Heart right ventricle (tissue), 16 donors: ENCODE measurements around the gene EIPR1. TPM values are rescaled to one million over a fixed set of nuclear protein-coding genes. Genes with fewer than 3 reads are reported as not detected.

Experiments
- ATAC-seq, 8 donors: fragments of 200-7000 bp; cut with Tn5 transposase; one replicate each; pipeline ENCODE4 v1.9.1; 2020; ENCODE audit warnings: mild to moderate bottlenecking in 8 of 8, moderate library complexity in 8 of 8, moderate number of reproducible peaks in 1 of 8
- DNase-seq, 2 donors: peaks; one replicate each; pipeline ENCODE4 v3.0.0-alpha.2; 2020
- H3K27ac ChIP-seq, 10 donors: fragments of 200-600 bp; sonication (generic) in 2 of 10; one replicate each; pipeline versions ENCODE4 v1.5.0 to v1.8.0; 2020 to 2022; ENCODE audit warnings: mild to moderate bottlenecking in 3 of 10
- H3K27me3 ChIP-seq, 7 donors: fragments of 200-600 bp; one replicate each; pipeline ENCODE4 v1.8.0; 2021 to 2022; ENCODE audit warnings: mild to moderate bottlenecking in 2 of 7
- H3K36me3 ChIP-seq, 9 donors: fragments of 200-600 bp; sonication (generic) in 1 of 9; one replicate each; pipeline versions ENCODE4 v1.5.0 to v1.8.0; 2020 to 2022; ENCODE audit warnings: mild to moderate bottlenecking in 2 of 9
- H3K4me1 ChIP-seq, 9 donors: fragments of 200-600 bp; sonication (generic) in 1 of 9; one replicate each; pipeline versions ENCODE4 v1.5.0 to v1.8.0; 2020 to 2022; ENCODE audit warnings: mild to moderate bottlenecking in 4 of 9
- H3K4me3 ChIP-seq, 10 donors: fragments of 200-600 bp; sonication (generic) in 2 of 10; one replicate each; pipeline versions ENCODE4 v1.5.0 to v1.8.0; 2020 to 2022; ENCODE audit warnings: mild to moderate bottlenecking in 7 of 10, moderate library complexity in 2 of 10
- H3K9me3 ChIP-seq, 11 donors: fragments of 200-600 bp in 10 of 11; sonication (generic) in 2 of 11; one replicate each; pipeline versions ENCODE4 v1.5.0 to v1.8.0; 2013 to 2022; ENCODE audit warnings: mild to moderate bottlenecking in 2 of 11, control low read depth in 1 of 11, moderate library complexity in 1 of 11
- WGBS, 2 donors: extraction: QIAGEN DNeasy Blood & Tissue Kit; methylation state at CpG; one replicate each; pipeline ENCODE4 v1.1.7; 2013; ENCODE audit warnings: inconsistent platforms in 1 of 2; 5-methylcytosine and 5-hydroxymethylcytosine counted together
- intact Hi-C, 10 donors: fragments of 100-400 bp; cut with DNase I; formaldehyde crosslinking; loops; one replicate each; pipeline versions ENCODE4 v1.11.1 to v1.14.2; 2022
- long read RNA-seq, 3 donors: library from polyadenylated mRNA; unstranded; transcript quantifications; one replicate each; pipeline ENCODE4 v2.0.0, GENCODE V29; 2020 to 2021
- polyA plus RNA-seq, 2 donors: library from polyadenylated mRNA; stranded (reverse); fragments of 200-250 nt; gene quantifications; one replicate each; pipeline ENCODE4 v1.2.3, GENCODE V29; 2013
- total RNA-seq, 10 donors: library from RNA; stranded (reverse); fragmentation: NEBNext Ultra II Directional in 3 of 10; extraction: Animal tissue kit (Norgen Biotek cat#: 25700) in 3 of 10; gene quantifications; one replicate each; pipeline versions ENCODE4 v1.2.1 to v1.2.4, GENCODE V29; 2021 to 2023
- TF ChIP-seq, protein P1 (sequence below), 9 donors: fragments of 200-600 bp; sonication (generic) in 2 of 9; IDR thresholded peaks; one replicate each; pipeline versions ENCODE4 v1.5.0 to v1.8.0; 2021 to 2022; ENCODE audit warnings: antibody characterized with exemption in 9 of 9, mild to moderate bottlenecking in 5 of 9, moderate library complexity in 1 of 9
- donor health status: Arrhythmogenic right ventricular cardiomyopathy.
- donor health status: ischemic (EF 13 %, LVEDD 7.1; RV severe dilation, severe dysfunction).
- donor health status: healthy with polysubstance abuse.
- donor health status: DM: no; HTN: yes; CAD: no.
- donor health status: DM: no; HTN: no; CAD: no.
- donor health status: ischemic (EF 25% LVEDD 6.9; RV normal size, moderate dysfunction).
- donor health status: ischemic (EF 25% LVEDD 5.7; RV mildly dilated, moderate dysfunction).
- donor health status: healthy.
- donor health status: DM: yes; HTN: yes; CAD: no.
- donor health status: Ischemic cardiomyopathy.
- donor health status: ischemic (EF 35%, LVEDD 5.7; RV mildly dilated, moderate dysfunction).
- donor health status: nonischemic (EF 11% LVEDD 7.7; RV severe dilation, severe dysfunction).
- donor health status: DM: yes; HTN: yes; CAD: no.
- donor health status: PGD.
- donor health status: ischemic (EF 29% LVEDD 5.4; RV normal size, mild dysfunction).
- donor health status: nonischemic (EF 23%, LVEDD 6.1; RV moderate dilation, normal function).

EIPR1 gene
- total RNA-seq = 10 to 100 TPM in 7 of 10 donors, 1 to 10 TPM in 3; 8.2 to 14.7 (median 12.0) TPM
- 10 to 100 TPM in 1 of 2 donors, 1 to 10 TPM in 1; 6.8 to 22.3 TPM for polyA plus RNA-seq
- long read RNA-seq, donor 1, transcript EIPR1-201 (9 exons, 1,766 nt) = major isoform, 11 of 15 reads
- long read RNA-seq, donor 1, partial matches to known transcripts = 1 of 15 reads
- long read RNA-seq, donor 1, other reads (novel, unspliced or antisense) = 2 of 15 reads
- long read RNA-seq, donor 2, transcript EIPR1-201 (9 exons, 1,766 nt) = major isoform, 15 of 21 reads
- long read RNA-seq, donor 2, partial matches to known transcripts = 1 of 21 reads
- long read RNA-seq, donor 2, other reads (novel, unspliced or antisense) = 4 of 21 reads
- long read RNA-seq, donor 3, transcript EIPR1-201 (9 exons, 1,766 nt) = major isoform, 33 of 38 reads
- long read RNA-seq, donor 3, partial matches to known transcripts = 1 of 38 reads
- long read RNA-seq, donor 3, other reads (novel, unspliced or antisense) = 3 of 38 reads

DNA sequence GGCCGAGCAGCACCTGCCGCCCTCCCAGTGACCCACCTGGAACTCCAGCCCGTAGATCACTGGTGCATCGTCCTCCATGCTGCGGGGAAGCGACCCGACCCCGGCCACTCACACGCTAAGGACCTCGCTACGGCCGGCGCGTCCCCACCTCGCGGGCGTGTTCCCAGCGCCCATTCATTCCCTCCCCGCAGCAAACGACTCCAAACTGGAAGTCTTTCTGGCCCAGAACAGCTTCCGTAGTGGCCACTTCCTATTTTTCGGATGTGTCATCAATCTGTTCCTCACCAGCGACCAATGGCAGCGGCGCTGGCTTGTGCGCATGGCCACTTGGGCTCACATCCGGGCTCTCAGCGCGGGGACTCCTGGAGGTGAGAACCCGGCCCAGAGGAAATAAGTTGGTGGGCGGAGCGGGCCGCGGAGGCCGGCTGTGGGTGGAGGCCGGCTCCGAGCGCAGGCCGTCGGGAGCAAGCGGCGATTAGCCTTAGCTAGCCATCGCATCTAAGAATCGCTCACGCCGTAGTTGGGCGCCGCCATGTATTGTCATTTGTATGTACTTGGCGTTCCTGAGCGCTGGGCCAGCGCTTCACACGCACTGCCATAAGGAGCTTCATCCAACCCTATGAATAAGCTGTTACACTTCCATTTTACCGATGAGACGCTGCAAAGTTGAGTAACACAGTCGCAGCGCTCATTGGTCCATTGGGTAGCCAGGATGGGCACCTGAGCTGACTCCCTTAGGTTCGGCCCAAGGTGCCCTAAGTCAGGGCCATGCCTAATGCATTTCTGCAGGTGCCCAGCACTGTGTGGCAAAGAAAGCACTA, at the start of gene EIPR1:
Gene EIPR1 (minus strand): TSS at position 207 of the 821 bp plus-strand sequence. CDS start 129 bp downstream, at position 78.
- Histone ChIP-seq H3K27me3 (no peaks in the 10 kb centered on the region), H3K36me3 (peaks cover 0 to 25% (median 5%) of the 10 kb centered on the region in 9 donors), H3K9me3 (no peaks in the 10 kb centered on the region), H3K4me1 (peaks cover 6 to 46% (median 40%) of the 10 kb centered on the region in 9 donors), H3K4me3 (peak within 1 kb of the TSS; percentile 64 to 99 (median 76)), H3K27ac (peak within 1 kb of the TSS; percentile 80 to 98 (median 92))
- 1 to 2% methylated on average over 57 of the region's 57 CpGs for WGBS, 2 donors
- DNase-seq = peak; percentile 98
- intact Hi-C loops = loop anchor here in 3 of 10 donors (1.0 to 5.0 kb wide), 3 partner anchors 84 to 199 kb away; partner anchors contain the start of genes RNASEH1 (in 1 of the 3) and RPS7 (in 1 of the 3)
- ATAC-seq = peak; percentile 93 to 97 (median 96)
- TF ChIP-seq, protein P1, sequence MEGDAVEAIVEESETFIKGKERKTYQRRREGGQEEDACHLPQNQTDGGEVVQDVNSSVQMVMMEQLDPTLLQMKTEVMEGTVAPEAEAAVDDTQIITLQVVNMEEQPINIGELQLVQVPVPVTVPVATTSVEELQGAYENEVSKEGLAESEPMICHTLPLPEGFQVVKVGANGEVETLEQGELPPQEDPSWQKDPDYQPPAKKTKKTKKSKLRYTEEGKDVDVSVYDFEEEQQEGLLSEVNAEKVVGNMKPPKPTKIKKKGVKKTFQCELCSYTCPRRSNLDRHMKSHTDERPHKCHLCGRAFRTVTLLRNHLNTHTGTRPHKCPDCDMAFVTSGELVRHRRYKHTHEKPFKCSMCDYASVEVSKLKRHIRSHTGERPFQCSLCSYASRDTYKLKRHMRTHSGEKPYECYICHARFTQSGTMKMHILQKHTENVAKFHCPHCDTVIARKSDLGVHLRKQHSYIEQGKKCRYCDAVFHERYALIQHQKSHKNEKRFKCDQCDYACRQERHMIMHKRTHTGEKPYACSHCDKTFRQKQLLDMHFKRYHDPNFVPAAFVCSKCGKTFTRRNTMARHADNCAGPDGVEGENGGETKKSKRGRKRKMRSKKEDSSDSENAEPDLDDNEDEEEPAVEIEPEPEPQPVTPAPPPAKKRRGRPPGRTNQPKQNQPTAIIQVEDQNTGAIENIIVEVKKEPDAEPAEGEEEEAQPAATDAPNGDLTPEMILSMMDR (IDR thresholded peaks at IDR 0.05) = peak in 2 of 9 donors; percentile 24 to 30

DNA sequence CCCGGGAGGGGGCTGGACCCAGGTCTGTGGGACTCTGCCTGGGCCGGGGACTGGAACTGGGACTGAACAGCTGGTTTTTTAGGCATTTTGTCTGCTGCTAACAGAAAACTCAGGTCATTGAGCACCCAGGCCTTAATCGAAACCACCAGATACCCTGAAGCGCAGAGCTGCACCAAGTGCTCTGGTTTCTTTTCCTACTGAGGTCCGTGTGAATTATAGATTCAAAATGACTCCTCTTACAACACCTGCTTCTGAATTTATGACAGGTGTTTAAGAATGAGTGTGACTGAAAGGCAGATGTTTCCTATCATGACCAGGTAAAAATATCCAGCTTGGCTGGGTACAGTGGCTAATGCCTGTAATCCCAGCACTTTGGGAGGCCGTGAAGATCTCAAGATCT, 49.7 kb upstream of the EIPR1 start:
- DNase-seq = no peak
- Histone ChIP-seq H3K27ac (no peak overlapping the region), H3K4me3 (no peak overlapping the region), H3K36me3 (peaks cover 0 to 100% (median 25%) of the 10 kb centered on the region in 9 donors), H3K9me3 (no peaks in the 10 kb centered on the region), H3K27me3 (no peaks in the 10 kb centered on the region), H3K4me1 (peaks cover 0 to 9% (median 0%) of the 10 kb centered on the region in 9 donors)
- 86 to 92% methylated on average over 6 of the region's 6 CpGs for WGBS, 2 donors
- no peak for ATAC-seq
- intact Hi-C loops = loop anchor here in 4 of 10 donors (5.0 to 10.0 kb wide), 3 partner anchors 218 to 228 kb away; partner anchors contain the start of gene ALLC (in 2 of the 4)
- TF ChIP-seq, protein P1 (IDR thresholded peaks at IDR 0.05) = no peak

DNA sequence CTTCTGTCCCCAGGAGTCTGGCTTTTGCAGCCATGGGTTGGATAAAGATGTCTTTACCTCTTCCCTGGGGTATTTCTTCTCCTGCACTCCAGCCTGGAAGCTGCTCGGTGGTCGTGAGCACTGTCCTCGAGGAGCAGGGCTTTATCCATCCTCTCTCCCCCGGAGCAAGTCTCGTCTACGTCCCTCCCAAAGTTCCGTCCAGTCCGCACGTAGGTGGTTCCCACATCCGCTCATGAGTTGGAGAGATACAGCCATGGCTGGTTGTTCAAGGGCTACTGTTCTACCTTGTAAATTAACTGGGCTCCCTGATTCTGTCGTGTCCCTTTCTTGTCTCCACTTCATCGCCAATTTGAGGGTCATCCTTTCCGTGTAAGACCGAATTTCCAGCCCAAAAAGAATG, 49.0 kb upstream of the EIPR1 start:
- Histone ChIP-seq H3K4me3 (no peak overlapping the region), H3K36me3 (peaks cover 0 to 100% (median 31%) of the 10 kb centered on the region in 9 donors), H3K27me3 (no peaks in the 10 kb centered on the region), H3K27ac (no peak overlapping the region), H3K4me1 (peaks cover 0 to 9% (median 0%) of the 10 kb centered on the region in 9 donors), H3K9me3 (no peaks in the 10 kb centered on the region)
- no peak for ATAC-seq
- no peak for DNase-seq
- 94 to 96% methylated on average over 14 of the region's 14 CpGs for WGBS, 2 donors
- TF ChIP-seq, protein P1 (IDR thresholded peaks at IDR 0.05) = no peak
- intact Hi-C loops = loop anchor here in 4 of 10 donors (5.0 to 10.0 kb wide), 3 partner anchors 218 to 228 kb away; partner anchors contain the start of gene ALLC (in 2 of the 4)
